ENCODE data around the gene PSEN2.

- TF ChIP-seq EP300 (IDR thresholded peaks at IDR 0.05; ENCODE audit: borderline replicate concordance) (no peak), CEBPB (IDR thresholded peaks at IDR 0.05) (no peak), NFIC (IDR thresholded peaks at IDR 0.05) (no peak), MAX (IDR thresholded peaks at IDR 0.05) (no peak), FOXM1 (IDR thresholded peaks at IDR 0.05; ENCODE audit: borderline replicate concordance, low read depth) (no peak), RAD21 (IDR thresholded peaks at IDR 0.05; ENCODE audit: low read depth) (no peak), YY1 (IDR thresholded peaks at IDR 0.05; ENCODE audit: low read depth) (no peak), TEAD4 (IDR thresholded peaks at IDR 0.05) (no peak), TAF1 (IDR thresholded peaks at IDR 0.05; ENCODE audit: low read depth) (no peak), ZBTB7A (IDR thresholded peaks at IDR 0.05; ENCODE audit: low read depth) (no peak), TCF12 (IDR thresholded peaks at IDR 0.05; ENCODE audit: low read depth) (no peak), CREB1 (IDR thresholded peaks at IDR 0.05; ENCODE audit: low read depth) (no peak)
- TF ChIP-seq, protein P1, sequence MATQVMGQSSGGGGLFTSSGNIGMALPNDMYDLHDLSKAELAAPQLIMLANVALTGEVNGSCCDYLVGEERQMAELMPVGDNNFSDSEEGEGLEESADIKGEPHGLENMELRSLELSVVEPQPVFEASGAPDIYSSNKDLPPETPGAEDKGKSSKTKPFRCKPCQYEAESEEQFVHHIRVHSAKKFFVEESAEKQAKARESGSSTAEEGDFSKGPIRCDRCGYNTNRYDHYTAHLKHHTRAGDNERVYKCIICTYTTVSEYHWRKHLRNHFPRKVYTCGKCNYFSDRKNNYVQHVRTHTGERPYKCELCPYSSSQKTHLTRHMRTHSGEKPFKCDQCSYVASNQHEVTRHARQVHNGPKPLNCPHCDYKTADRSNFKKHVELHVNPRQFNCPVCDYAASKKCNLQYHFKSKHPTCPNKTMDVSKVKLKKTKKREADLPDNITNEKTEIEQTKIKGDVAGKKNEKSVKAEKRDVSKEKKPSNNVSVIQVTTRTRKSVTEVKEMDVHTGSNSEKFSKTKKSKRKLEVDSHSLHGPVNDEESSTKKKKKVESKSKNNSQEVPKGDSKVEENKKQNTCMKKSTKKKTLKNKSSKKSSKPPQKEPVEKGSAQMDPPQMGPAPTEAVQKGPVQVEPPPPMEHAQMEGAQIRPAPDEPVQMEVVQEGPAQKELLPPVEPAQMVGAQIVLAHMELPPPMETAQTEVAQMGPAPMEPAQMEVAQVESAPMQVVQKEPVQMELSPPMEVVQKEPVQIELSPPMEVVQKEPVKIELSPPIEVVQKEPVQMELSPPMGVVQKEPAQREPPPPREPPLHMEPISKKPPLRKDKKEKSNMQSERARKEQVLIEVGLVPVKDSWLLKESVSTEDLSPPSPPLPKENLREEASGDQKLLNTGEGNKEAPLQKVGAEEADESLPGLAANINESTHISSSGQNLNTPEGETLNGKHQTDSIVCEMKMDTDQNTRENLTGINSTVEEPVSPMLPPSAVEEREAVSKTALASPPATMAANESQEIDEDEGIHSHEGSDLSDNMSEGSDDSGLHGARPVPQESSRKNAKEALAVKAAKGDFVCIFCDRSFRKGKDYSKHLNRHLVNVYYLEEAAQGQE (IDR thresholded peaks at IDR 0.05; ENCODE audit: low read depth): no peak
- TF ChIP-seq, protein P2, sequence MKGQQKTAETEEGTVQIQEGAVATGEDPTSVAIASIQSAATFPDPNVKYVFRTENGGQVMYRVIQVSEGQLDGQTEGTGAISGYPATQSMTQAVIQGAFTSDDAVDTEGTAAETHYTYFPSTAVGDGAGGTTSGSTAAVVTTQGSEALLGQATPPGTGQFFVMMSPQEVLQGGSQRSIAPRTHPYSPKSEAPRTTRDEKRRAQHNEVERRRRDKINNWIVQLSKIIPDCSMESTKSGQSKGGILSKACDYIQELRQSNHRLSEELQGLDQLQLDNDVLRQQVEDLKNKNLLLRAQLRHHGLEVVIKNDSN (IDR thresholded peaks at IDR 0.05): no peak
Observed at GRCh38 chr1:226865590-226865989, 4.8 kb upstream of the PSEN2 start.
